Esophagus squamous epithelium (tissue), 4 donors: Measurements from ENCODE around the gene PRR15L.

Experiments used
- CTCF ChIP-seq, 6 experiments: fragments of 450-650 bp in 4 of 6; fragments of 200-600 bp in 2 of 6; sonication (generic) in 2 of 6; IDR thresholded peaks; one replicate each; pipeline ENCODE4 v1.5.1; 2016 to 2019; ENCODE audit warnings: antibody characterized with exemption in 6 of 6, mild to moderate bottlenecking in 4 of 6, moderate library complexity in 4 of 6
- POLR2A ChIP-seq, 4 donors: fragments of 450-650 bp; IDR thresholded peaks; one replicate each; pipeline ENCODE4 v1.6.1; 2017; ENCODE audit warnings: antibody characterized with exemption in 4 of 4, mild to moderate bottlenecking in 4 of 4, moderate library complexity in 3 of 4

GRCh38 chr17:47993031-47993564 is 35.4 kb upstream of the PRR15L start:
- TF ChIP-seq POLR2A (IDR thresholded peaks at IDR 0.05) (no peak), CTCF (IDR thresholded peaks at IDR 0.05) (no peak)
